H1 (cell line): ENCODE data around the gene GSK3B. TPM values are rescaled to one million over a fixed set of nuclear protein-coding genes. Genes with fewer than 3 reads are reported as not detected.

ENCODE experiments used
- CTCF ChIA-PET: fragments of 300-600 bp; sonication (Branson Sonifier 250); formaldehyde crosslinking; loops from one replicate; lab custom pipeline; 2021; ENCODE audit not compliant: partially characterized antibody; lab: Charles Lee
- POLR2A ChIA-PET: fragments of 300-600 bp; sonication (Branson Sonifier 250); formaldehyde crosslinking; loops from one replicate; lab custom pipeline; 2021; ENCODE audit warnings: inconsistent platforms; ENCODE audit not compliant: partially characterized antibody; lab: Charles Lee
- DNase-seq, 2 experiments: peaks; one replicate each; pipeline versions ENCODE4 v3.0.0 to v3.0.0-alpha.2; 2010 to 2022; ENCODE audit warnings: low spot score in 2 of 2, low read depth in 1 of 2, mixed read lengths in 1 of 2
- FAIRE-seq: peaks from 2 replicates; lab custom pipeline; 2011; peaks lifted over from hg19 to GRCh38; lab: Jason Lieb, UNC
- H2AFZ ChIP-seq: 2 replicates; pipeline ENCODE4 v1.8.1; 2012; ENCODE audit warnings: low read length, inconsistent platforms
- H2AK5ac ChIP-seq: 2 replicates; pipeline ENCODE4 v1.6.1; 2013; ENCODE audit warnings: low read depth, low read length
- H2BK120ac ChIP-seq: replicated peaks from 2 replicates; pipeline ENCODE3; 2013; ENCODE audit warnings: low read depth, low read length, inconsistent platforms
- H2BK12ac ChIP-seq: 2 replicates; pipeline ENCODE4 v1.6.1; 2013; ENCODE audit warnings: low read depth, low read length
- H2BK15ac ChIP-seq: 2 replicates; pipeline ENCODE4 v1.6.1; 2013; ENCODE audit warnings: low read length
- H2BK20ac ChIP-seq: 2 replicates; pipeline ENCODE4 v1.6.1; 2013; ENCODE audit warnings: low read length
- H2BK5ac ChIP-seq: 2 replicates; pipeline ENCODE4 v1.6.1; 2013; ENCODE audit warnings: low read depth, low read length
- H3K14ac ChIP-seq: 2 replicates; pipeline ENCODE4 v1.6.1; 2013; ENCODE audit warnings: inconsistent platforms; ENCODE audit not compliant: insufficient read length
- H3K18ac ChIP-seq: 2 replicates; pipeline ENCODE4 v1.6.1; 2013; ENCODE audit warnings: low read length; ENCODE audit errors: extremely low read depth
- H3K23ac ChIP-seq: 2 replicates; pipeline ENCODE4 v1.6.1; 2013; ENCODE audit warnings: inconsistent platforms; ENCODE audit not compliant: insufficient read length
- H3K23me2 ChIP-seq: 2 replicates; pipeline ENCODE4 v1.6.1; 2013; ENCODE audit warnings: low read depth, low read length
- H3K27ac ChIP-seq: 2 replicates; pipeline ENCODE4 v1.6.1; 2011; ENCODE audit warnings: low read depth, low read length, inconsistent platforms
- H3K27me3 ChIP-seq, 4 experiments: replicated peaks in 1 of 4; 1 replicate in 1 of 4; 2 replicates in 3 of 4; pipeline versions ENCODE4 v1.6.1 to v1.8.1; 2011 to 2013; ENCODE audit warnings: low read length in 3 of 4, mild to moderate bottlenecking in 3 of 4, inconsistent platforms in 2 of 4, mixed read lengths in 2 of 4, moderate library complexity in 1 of 4; ENCODE audit not compliant: control insufficient read depth in 3 of 4, insufficient read depth in 3 of 4; ENCODE audit errors: extremely low read depth in 1 of 4
- H3K36me3 ChIP-seq, 4 experiments: 2 replicates each; pipeline versions ENCODE4 v1.6.1 to v1.8.1; 2011 to 2013; ENCODE audit warnings: mild to moderate bottlenecking in 4 of 4, low read length in 3 of 4, moderate library complexity in 2 of 4, control low read depth in 1 of 4, inconsistent platforms in 1 of 4; ENCODE audit not compliant: insufficient read depth in 4 of 4, control insufficient read depth in 2 of 4
- H3K4ac ChIP-seq: replicated peaks from 2 replicates; pipeline ENCODE3; 2013; ENCODE audit warnings: low read length, low read depth, mixed read lengths, inconsistent platforms; ENCODE audit not compliant: insufficient read length
- H3K4me1 ChIP-seq, 4 experiments: replicated peaks in 1 of 4; 1 replicate in 1 of 4; 2 replicates in 3 of 4; pipeline versions ENCODE4 v1.6.1 to v1.8.1; 2011 to 2013; ENCODE audit warnings: low read length in 3 of 4, inconsistent platforms in 2 of 4, mixed read lengths in 1 of 4; ENCODE audit not compliant: insufficient read depth in 4 of 4, control insufficient read depth in 3 of 4
- H3K4me2 ChIP-seq, 2 experiments: 2 replicates each; pipeline versions ENCODE4 v1.6.1 to v1.8.1; 2011 to 2013; ENCODE audit warnings: low read depth in 2 of 2, low read length in 2 of 2, control low read depth in 1 of 2, inconsistent platforms in 1 of 2, mild to moderate bottlenecking in 1 of 2; ENCODE audit not compliant: insufficient read depth in 1 of 2
- H3K4me3 ChIP-seq, 4 experiments: fragments of 200-600, 300-600 bp in 1 of 4; sonication (generic), shearing (Covaris generic), sonication (Bioruptor Twin) in 1 of 4; 2 replicates each; pipeline versions ENCODE4 v1.5.1 to v1.8.1; 2011 to 2016; ENCODE audit warnings: low read length in 4 of 4, low read depth in 3 of 4, control low read depth in 2 of 4, inconsistent platforms in 2 of 4, mild to moderate bottlenecking in 2 of 4, mixed read lengths in 1 of 4, moderate library complexity in 1 of 4; ENCODE audit not compliant: insufficient read depth in 2 of 4; ENCODE audit errors: extremely low read depth in 1 of 4
- H3K56ac ChIP-seq: replicated peaks from 2 replicates; pipeline ENCODE3; 2013; ENCODE audit warnings: low read depth, mild to moderate bottlenecking, mixed read lengths, low read length, inconsistent platforms; ENCODE audit not compliant: insufficient read length
- H3K79me1 ChIP-seq: 2 replicates; pipeline ENCODE4 v1.6.1; 2013; ENCODE audit warnings: low read depth, low read length, control low read depth
- H3K79me2 ChIP-seq, 2 experiments: 2 replicates each; pipeline versions ENCODE4 v1.6.1 to v1.8.1; 2012 to 2013; ENCODE audit warnings: low read length in 2 of 2, mild to moderate bottlenecking in 2 of 2, inconsistent platforms in 1 of 2; ENCODE audit not compliant: insufficient read depth in 2 of 2, control insufficient read depth in 1 of 2
- H3K9ac ChIP-seq, 4 experiments: replicated peaks in 1 of 4; 1 replicate in 1 of 4; 2 replicates in 3 of 4; pipeline versions ENCODE4 v1.6.1 to v1.8.1; 2011 to 2013; ENCODE audit warnings: low read depth in 3 of 4, low read length in 3 of 4, control low read depth in 2 of 4, mild to moderate bottlenecking in 2 of 4, moderate library complexity in 2 of 4, inconsistent platforms in 1 of 4; ENCODE audit errors: extremely low read depth in 1 of 4
- H3K9me3 ChIP-seq, 2 experiments: 2 replicates each; pipeline versions ENCODE4 v1.6.1 to v1.8.1; 2012 to 2013; ENCODE audit warnings: mild to moderate bottlenecking in 2 of 2, moderate library complexity in 2 of 2, control low read depth in 1 of 2, inconsistent platforms in 1 of 2, low read depth in 1 of 2, low read length in 1 of 2, mixed read lengths in 1 of 2; ENCODE audit not compliant: insufficient read depth in 2 of 2
- H4K20me1 ChIP-seq, 2 experiments: replicated peaks in 1 of 2; 2 replicates each; pipeline versions ENCODE3 to v1.8.1; 2011 to 2013; ENCODE audit warnings: inconsistent platforms in 2 of 2, low read length in 2 of 2, mild to moderate bottlenecking in 1 of 2; ENCODE audit not compliant: insufficient read depth in 2 of 2, control insufficient read depth in 1 of 2
- H4K5ac ChIP-seq: 2 replicates; pipeline ENCODE4 v1.6.1; 2013; ENCODE audit warnings: low read length, low read depth, mixed read lengths, inconsistent platforms; ENCODE audit not compliant: insufficient read length
- H4K8ac ChIP-seq: 2 replicates; pipeline ENCODE4 v1.8.0; 2013; ENCODE audit warnings: mild to moderate bottlenecking, moderate library complexity, low read length, inconsistent platforms; ENCODE audit not compliant: insufficient read depth; ENCODE audit errors: extremely low read depth
- H4K91ac ChIP-seq: replicated peaks from 2 replicates; pipeline ENCODE3; 2013; ENCODE audit warnings: low read length, mixed read lengths, inconsistent platforms; ENCODE audit not compliant: insufficient read length
- CEBPB ChIP-seq: IDR thresholded peaks from 2 replicates; pipeline ENCODE4 v1.6.1; 2012; ENCODE audit warnings: low read depth, low read length
- CHD1 ChIP-seq: IDR thresholded peaks from 2 replicates; pipeline ENCODE4 v1.6.1; 2012; ENCODE audit warnings: low read depth, low read length, improper control_type of control experiment
- CHD2 ChIP-seq: IDR thresholded peaks from 2 replicates; pipeline ENCODE4 v1.6.1; 2012; ENCODE audit warnings: low read length, improper control_type of control experiment
- E2F6 ChIP-seq: IDR thresholded peaks from 2 replicates; pipeline ENCODE4 v1.6.1; 2012; ENCODE audit warnings: inconsistent platforms
- EGR1 ChIP-seq: IDR thresholded peaks from 2 replicates; pipeline ENCODE4 v1.6.1; 2011; ENCODE audit warnings: low read depth, low read length, borderline replicate concordance
- KDM4A ChIP-seq: IDR thresholded peaks from one replicate; pipeline ENCODE4 v1.7.1; 2012; ENCODE audit warnings: low read depth, mild to moderate bottlenecking, moderate library complexity, low read length, inconsistent platforms; ENCODE audit not compliant: severe bottlenecking
- MAFK ChIP-seq: IDR thresholded peaks from 2 replicates; pipeline ENCODE4 v1.6.1; 2012; ENCODE audit warnings: low read depth, mild to moderate bottlenecking, improper control_type of control experiment, low read length
- RNF2 ChIP-seq: fragments of 200-900, 300-1000 bp; sonication (generic); IDR thresholded peaks from 2 replicates; pipeline ENCODE4 v1.7.1; 2016; ENCODE audit warnings: borderline replicate concordance, low read depth, mild to moderate bottlenecking, antibody characterized with exemption, low read length; ENCODE audit not compliant: poor library complexity, severe bottlenecking; ENCODE audit errors: missing control alignments
- SIRT6 ChIP-seq: IDR thresholded peaks from one replicate; pipeline ENCODE4 v1.7.1; 2012; ENCODE audit warnings: low read length, inconsistent platforms
- SP2 ChIP-seq: IDR thresholded peaks from 2 replicates; pipeline ENCODE4 v1.6.1; 2012; ENCODE audit warnings: mild to moderate bottlenecking, low read length, inconsistent platforms
- TBP ChIP-seq: IDR thresholded peaks from 2 replicates; pipeline ENCODE4 v1.6.1; 2011; ENCODE audit warnings: low read depth, low read length, improper control_type of control experiment
- polyA plus RNA-seq, 7 experiments: library from polyadenylated mRNA; depleted of rRNA in 3 of 7; stranded (reverse) in 5 of 7; unstranded in 2 of 7; fragments of >200 nt in 5 of 7; fragments of 200-250 nt in 2 of 7; gene quantifications; 1 replicate in 5 of 7; 2 replicates in 1 of 7; 4 replicates in 1 of 7; pipeline versions ENCODE4 v1.2.1 to v1.2.3, GENCODE V29; 2011 to 2013; ENCODE audit warnings: missing spikeins in 2 of 7, mixed read lengths in 2 of 7
- total RNA-seq: library from RNA; stranded (reverse); fragmentation: NEBNext Ultra II Directional; extraction: Animal tissue kit (Norgen Biotek cat#: 25700); gene quantifications from 2 replicates; pipeline ENCODE4 v1.2.1, GENCODE V29; 2021

Gene GSK3B
- total and polyA plus RNA-seq, 2 of the 8 experiments (the other 6 are each of a cell fraction or from before 2014, with no cell fraction given) = 24.2 to 50.7 TPM

GRCh38 chr3:119870512-119870911 is 223.7 kb downstream of the GSK3B start:
- H4K8ac ChIP-seq = no peak overlapping the region
- no peak overlapping the region for H2AK5ac ChIP-seq
- H2AFZ ChIP-seq = no peak overlapping the region
- no peak overlapping the region for H3K4ac ChIP-seq
- no peak overlapping the region for H3K14ac ChIP-seq
- no peak overlapping the region for H3K4me2 ChIP-seq
- H2BK15ac ChIP-seq = no peak overlapping the region
- no peaks in the 10 kb centered on the region for H3K27me3 ChIP-seq
- H3K27ac ChIP-seq = no peak overlapping the region
- ChIA-PET CTCF (no interaction called here), POLR2A (no interaction called here)
- FAIRE-seq (no peak), DNase-seq (no peak)
- H3K23ac ChIP-seq = no peak overlapping the region
- no peak overlapping the region for H3K18ac ChIP-seq
- no peak overlapping the region for H2BK12ac ChIP-seq
- no peak overlapping the region for H3K9ac ChIP-seq
- H3K23me2 ChIP-seq = no peaks in the 10 kb centered on the region
- H3K79me2 ChIP-seq = no peaks in the 10 kb centered on the region
- no peak overlapping the region for H2BK20ac ChIP-seq
- H3K36me3 ChIP-seq = no peaks in the 10 kb centered on the region; a peak in 1 of 8 replicates
- H4K5ac ChIP-seq = no peak overlapping the region
- no peak overlapping the region for H3K56ac ChIP-seq
- H3K79me1 ChIP-seq = no peaks in the 10 kb centered on the region
- H2BK120ac ChIP-seq = no peak overlapping the region
- H3K4me1 ChIP-seq = no peaks in the 10 kb centered on the region
- H2BK5ac ChIP-seq = no peak overlapping the region
- no peaks in the 10 kb centered on the region for H3K9me3 ChIP-seq
- H3K4me3 ChIP-seq = no peak overlapping the region
- H4K20me1 ChIP-seq = no peaks in the 10 kb centered on the region
- H4K91ac ChIP-seq = no peak overlapping the region
- TF ChIP-seq E2F6 (no peak), SIRT6 (no peak), MAFK (no peak), CEBPB (no peak), RNF2 (no peak), SP2 (no peak), KDM4A (no peak), CHD1 (no peak), EGR1 (no peak), TBP (no peak), CHD2 (no peak)
